Mesenchymal stem cell (in vitro differentiated cells and primary cell): Measurements from ENCODE around the gene TIAM1.

ENCODE experiments used
- DNase-seq: peaks from one replicate; pipeline ENCODE4 v3.0.0-alpha.2; 2013
- H2AFZ ChIP-seq: one replicate; pipeline ENCODE4 v1.6.1; 2013; ENCODE audit warnings: low read depth, mild to moderate bottlenecking, control low read depth, inconsistent platforms, low read length, moderate library complexity
- H2AK5ac ChIP-seq: 2 replicates; pipeline ENCODE4 v1.6.1; 2013; ENCODE audit warnings: low read length, moderate library complexity, mild to moderate bottlenecking, inconsistent platforms; ENCODE audit not compliant: severe bottlenecking
- H2BK120ac ChIP-seq: one replicate; pipeline ENCODE4 v1.6.1; 2013; ENCODE audit warnings: low read depth, mild to moderate bottlenecking, inconsistent platforms, low read length, moderate library complexity
- H2BK12ac ChIP-seq, 2 experiments: one replicate each; pipeline ENCODE4 v1.6.1; 2013; ENCODE audit warnings: inconsistent platforms in 2 of 2, low read length in 2 of 2, mild to moderate bottlenecking in 2 of 2, moderate library complexity in 2 of 2, control low read depth in 1 of 2
- H2BK15ac ChIP-seq: one replicate; pipeline ENCODE4 v1.6.1; 2013; ENCODE audit warnings: mild to moderate bottlenecking, low read depth, inconsistent platforms; ENCODE audit not compliant: poor library complexity, severe bottlenecking
- H2BK5ac ChIP-seq: 2 replicates; pipeline ENCODE4 v1.6.1; 2013; ENCODE audit warnings: low read depth, mild to moderate bottlenecking, low read length, control low read depth, inconsistent platforms; ENCODE audit not compliant: poor library complexity, severe bottlenecking
- H3K14ac ChIP-seq, 2 experiments: one replicate each; pipeline ENCODE4 v1.6.1; 2013; ENCODE audit warnings: inconsistent platforms in 2 of 2, low read length in 2 of 2, control low read depth in 1 of 2, mild to moderate bottlenecking in 1 of 2, moderate library complexity in 1 of 2
- H3K18ac ChIP-seq, 2 experiments: one replicate each; pipeline ENCODE4 v1.6.1; 2013; ENCODE audit warnings: inconsistent platforms in 2 of 2, low read length in 2 of 2, control low read depth in 1 of 2, low read depth in 1 of 2, mild to moderate bottlenecking in 1 of 2
- H3K23ac ChIP-seq, 2 experiments: one replicate each; pipeline ENCODE4 v1.6.1; 2013; ENCODE audit warnings: inconsistent platforms in 2 of 2, low read length in 2 of 2, mild to moderate bottlenecking in 2 of 2, moderate library complexity in 2 of 2, control low read depth in 1 of 2
- H3K27ac ChIP-seq: 2 replicates; pipeline ENCODE4 v1.5.1; 2013; ENCODE audit warnings: mild to moderate bottlenecking, moderate library complexity, low read length, control low read depth, inconsistent platforms; ENCODE audit not compliant: poor library complexity, severe bottlenecking
- H3K27me3 ChIP-seq, 2 experiments: 2 replicates each; pipeline versions ENCODE4 v1.6.1 to v1.7.0; 2013; ENCODE audit warnings: low read length in 2 of 2, mild to moderate bottlenecking in 2 of 2, moderate library complexity in 2 of 2, control low read depth in 1 of 2, inconsistent platforms in 1 of 2; ENCODE audit not compliant: control insufficient read depth in 1 of 2, insufficient read depth in 1 of 2
- H3K36me3 ChIP-seq, 2 experiments: 2 replicates each; pipeline versions ENCODE4 v1.6.1 to v1.7.0; 2013; ENCODE audit warnings: low read length in 2 of 2, control low read depth in 1 of 2, inconsistent platforms in 1 of 2, low read depth in 1 of 2, mild to moderate bottlenecking in 1 of 2; ENCODE audit not compliant: insufficient read depth in 2 of 2, control insufficient read depth in 1 of 2
- H3K4ac ChIP-seq, 2 experiments: one replicate each; pipeline ENCODE4 v1.6.1; 2013; ENCODE audit warnings: inconsistent platforms in 2 of 2, low read length in 2 of 2, mild to moderate bottlenecking in 2 of 2, moderate library complexity in 2 of 2, control low read depth in 1 of 2, low read depth in 1 of 2
- H3K4me1 ChIP-seq: 2 replicates; pipeline ENCODE4 v1.6.1; 2013; ENCODE audit warnings: low read depth, low read length, control low read depth; ENCODE audit not compliant: control insufficient read depth, insufficient read depth
- H3K4me2 ChIP-seq: 2 replicates; pipeline ENCODE4 v1.6.1; 2013; ENCODE audit warnings: low read length, mild to moderate bottlenecking, inconsistent platforms; ENCODE audit not compliant: poor library complexity, severe bottlenecking
- H3K4me3 ChIP-seq, 2 experiments: 2 replicates each; pipeline versions ENCODE4 v1.5.1 to v1.7.0; 2013; ENCODE audit warnings: low read length in 2 of 2, mild to moderate bottlenecking in 2 of 2, control low read depth in 1 of 2, low read depth in 1 of 2; ENCODE audit not compliant: insufficient read depth in 1 of 2
- H3K79me1 ChIP-seq: replicated peaks from 2 replicates; pipeline ENCODE4 v1.6.1; 2013; ENCODE audit warnings: mild to moderate bottlenecking, control low read depth, low read length, inconsistent platforms; ENCODE audit not compliant: poor library complexity, severe bottlenecking
- H3K9ac ChIP-seq: 2 replicates; pipeline ENCODE4 v1.7.0; 2013; ENCODE audit warnings: mild to moderate bottlenecking, low read length, moderate library complexity
- H3K9me3 ChIP-seq: 2 replicates; pipeline ENCODE4 v1.7.0; 2013; ENCODE audit warnings: mild to moderate bottlenecking, low read length; ENCODE audit not compliant: control insufficient read depth
- H4K8ac ChIP-seq: one replicate; pipeline ENCODE4 v1.6.1; 2013; ENCODE audit warnings: inconsistent platforms, mild to moderate bottlenecking, low read length, moderate library complexity
- H4K91ac ChIP-seq: one replicate; pipeline ENCODE4 v1.6.1; 2013; ENCODE audit warnings: mild to moderate bottlenecking, low read length, inconsistent platforms
- WGBS: methylation state at CpG from one replicate; pipeline ENCODE4 v1.1.7; 2013; ENCODE audit warnings: mixed read lengths; 5-methylcytosine and 5-hydroxymethylcytosine counted together

The TIAM1 gene

GRCh38 chr21:31092832-31093625 lies 251.0 kb downstream of the TIAM1 start:
- Histone ChIP-seq H3K9ac (no peak overlapping the region), H2BK120ac (no peak overlapping the region), H2BK5ac (no peak overlapping the region), H4K8ac (no peak overlapping the region), H3K4me1 (no peaks in the 10 kb centered on the region), H3K18ac (no peak overlapping the region), H3K36me3 (no peaks in the 10 kb centered on the region), H3K4me2 (no peak overlapping the region), H3K27ac (no peak overlapping the region), H3K9me3 (no peaks in the 10 kb centered on the region), H3K27me3 (peaks cover 0 to 8% of the 10 kb centered on the region in 2 experiments), H3K4me3 (no peak overlapping the region), H3K4ac (no peak overlapping the region), H3K23ac (no peak overlapping the region), H2AK5ac (no peak overlapping the region), H2BK15ac (no peak overlapping the region), H2BK12ac (no peak overlapping the region), H4K91ac (no peak overlapping the region), H2AFZ (no peak overlapping the region), H3K14ac (no peak overlapping the region), H3K79me1 (no peaks in the 10 kb centered on the region)
- WGBS = 90% methylated on average over 6 of the region's 7 CpGs
- no peak for DNase-seq

DNA sequence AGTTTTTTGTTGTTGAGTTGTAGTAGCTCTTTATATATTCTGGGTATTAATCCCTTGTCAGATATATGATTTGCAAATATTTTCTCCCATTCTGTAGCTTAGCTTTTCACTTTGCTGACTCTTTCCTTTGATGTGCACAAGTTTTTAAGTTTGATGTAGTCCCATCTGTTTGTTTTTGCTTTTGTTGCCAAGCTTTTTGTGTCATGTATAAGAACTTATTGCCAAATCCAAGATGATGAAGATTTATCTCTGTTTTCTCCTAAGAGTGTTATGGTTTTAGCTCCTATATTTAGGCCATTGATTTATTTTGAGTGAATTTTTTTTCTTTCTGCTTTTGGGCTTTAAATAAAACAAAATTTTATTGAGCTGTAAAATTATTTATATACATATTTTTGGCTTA lies 253.7 kb downstream of the TIAM1 start:
- H2BK120ac ChIP-seq = no peak overlapping the region
- H3K9ac ChIP-seq = no peak overlapping the region
- DNase-seq = no peak
- H2BK15ac ChIP-seq = no peak overlapping the region
- no peaks in the 10 kb centered on the region for H3K79me1 ChIP-seq
- H4K91ac ChIP-seq = no peak overlapping the region
- H2BK12ac ChIP-seq = no peak overlapping the region
- no peaks in the 10 kb centered on the region for H3K9me3 ChIP-seq
- H2AK5ac ChIP-seq = no peak overlapping the region
- H2AFZ ChIP-seq = no peak overlapping the region
- H3K14ac ChIP-seq = no peak overlapping the region
- H4K8ac ChIP-seq = no peak overlapping the region
- H3K18ac ChIP-seq = no peak overlapping the region
- H3K4me3 ChIP-seq = no peak overlapping the region
- H3K23ac ChIP-seq = no peak overlapping the region
- H3K27me3 ChIP-seq = peaks cover 0 to 8% of the 10 kb centered on the region in 2 experiments
- H3K4me1 ChIP-seq = peaks cover 1% of the 10 kb centered on the region
- no peaks in the 10 kb centered on the region for H3K36me3 ChIP-seq
- H3K4me2 ChIP-seq = no peak overlapping the region
- no peak overlapping the region for H2BK5ac ChIP-seq
- no peak overlapping the region for H3K27ac ChIP-seq
- H3K4ac ChIP-seq = no peak overlapping the region

- Histone ChIP-seq H3K4me1 (peaks cover 1% of the 10 kb centered on the region), H3K9me3 (no peaks in the 10 kb centered on the region), H2AK5ac (no peak overlapping the region), H4K8ac (no peak overlapping the region), H3K36me3 (no peaks in the 10 kb centered on the region), H3K4ac (no peak overlapping the region), H3K79me1 (no peaks in the 10 kb centered on the region), H2BK5ac (no peak overlapping the region), H3K18ac (no peak overlapping the region), H3K27me3 (peaks cover 0 to 3% of the 10 kb centered on the region in 2 experiments), H3K23ac (no peak overlapping the region), H3K4me2 (no peak overlapping the region), H3K4me3 (no peak overlapping the region), H4K91ac (no peak overlapping the region), H3K14ac (no peak overlapping the region), H2BK15ac (no peak overlapping the region), H2BK120ac (no peak overlapping the region), H2BK12ac (no peak overlapping the region), H2AFZ (no peak overlapping the region), H3K9ac (no peak overlapping the region), H3K27ac (no peak overlapping the region)
- 97% methylated on average over 29 of the region's 29 CpGs for WGBS
- no peak for DNase-seq
Observed at GRCh38 chr21:31088474-31088751, 255.6 kb downstream of the TIAM1 start.

- 85% methylated on average over 34 of the region's 34 CpGs for WGBS
- Histone ChIP-seq H3K27ac (no peak overlapping the region), H4K8ac (no peak overlapping the region), H2BK120ac (no peak overlapping the region), H2AFZ (no peak overlapping the region), H2BK12ac (no peak overlapping the region), H2BK5ac (no peak overlapping the region), H3K27me3 (peaks cover 0 to 3% of the 10 kb centered on the region in 2 experiments), H3K14ac (no peak overlapping the region), H3K9ac (no peak overlapping the region), H3K4me3 (no peak overlapping the region), H3K18ac (no peak overlapping the region), H3K36me3 (no peaks in the 10 kb centered on the region), H2BK15ac (no peak overlapping the region), H3K4me1 (peaks cover 1% of the 10 kb centered on the region), H3K23ac (no peak overlapping the region), H3K4me2 (no peak overlapping the region), H3K4ac (no peak overlapping the region), H3K9me3 (no peaks in the 10 kb centered on the region), H4K91ac (no peak overlapping the region), H2AK5ac (no peak overlapping the region), H3K79me1 (no peaks in the 10 kb centered on the region)
- no peak for DNase-seq
Observed at GRCh38 chr21:31087639-31088473, 256.2 kb downstream of the TIAM1 start.
